Endodermal cell (in vitro differentiated cells): Measurements from ENCODE around the gene BTF3. TPM values are rescaled to one million over a fixed set of nuclear protein-coding genes. Genes with fewer than 3 reads are reported as not detected.
A peak's percentile ranks its signal among the peaks of the same experiment; 100 is the strongest.

Experiments used
- DNase-seq: peaks from one replicate; pipeline ENCODE4 v3.0.0-alpha.2; 2017
- H3K27ac ChIP-seq: 2 replicates; pipeline ENCODE4 v1.5.1; 2013; ENCODE audit warnings: mild to moderate bottlenecking, low read depth, low read length, moderate library complexity
- H3K27me3 ChIP-seq: 2 replicates; pipeline ENCODE4 v1.6.1; 2013; ENCODE audit warnings: mild to moderate bottlenecking, low read length, moderate library complexity; ENCODE audit not compliant: insufficient read depth, control insufficient read depth, poor library complexity, severe bottlenecking
- H3K36me3 ChIP-seq: 2 replicates; pipeline ENCODE4 v1.7.0; 2013; ENCODE audit warnings: mild to moderate bottlenecking, low read length, moderate library complexity; ENCODE audit not compliant: control insufficient read depth, insufficient read depth
- H3K4me1 ChIP-seq: one replicate; pipeline ENCODE4 v1.7.0; 2013; ENCODE audit warnings: low read length; ENCODE audit not compliant: control insufficient read depth, insufficient read depth
- H3K4me3 ChIP-seq: 2 replicates; pipeline ENCODE4 v1.5.1; 2013; ENCODE audit warnings: mild to moderate bottlenecking, low read length, moderate library complexity
- H3K9ac ChIP-seq: 2 replicates; pipeline ENCODE4 v1.6.1; 2013; ENCODE audit warnings: mild to moderate bottlenecking, low read length, moderate library complexity; ENCODE audit not compliant: poor library complexity, severe bottlenecking; ENCODE audit errors: extremely low read depth
- H3K9me3 ChIP-seq: 2 replicates; pipeline ENCODE4 v1.6.1; 2013; ENCODE audit warnings: mild to moderate bottlenecking, low read length, moderate library complexity; ENCODE audit not compliant: control insufficient read depth
- H3K27ac Mint-ChIP-seq: 2 replicates; pipeline ENCODE4 v1.8.0; 2020; ENCODE audit warnings: mixed read lengths
- H3K27me3 Mint-ChIP-seq: 2 replicates; pipeline ENCODE4 v1.8.0; 2021; ENCODE audit warnings: mild to moderate bottlenecking, mixed read lengths; ENCODE audit not compliant: insufficient read depth
- H3K36me3 Mint-ChIP-seq: 2 replicates; pipeline ENCODE4 v1.8.0; 2020; ENCODE audit warnings: low read depth, mixed read lengths
- H3K4me1 Mint-ChIP-seq: 2 replicates; pipeline ENCODE4 v1.8.0; 2020; ENCODE audit warnings: mixed read lengths
- H3K4me3 Mint-ChIP-seq: 2 replicates; pipeline ENCODE4 v1.8.0; 2020; ENCODE audit warnings: mild to moderate bottlenecking, moderate library complexity, mixed read lengths
- H3K9me3 Mint-ChIP-seq: 2 replicates; pipeline ENCODE4 v1.8.0; 2020; ENCODE audit warnings: mild to moderate bottlenecking, mixed read lengths
- WGBS, 2 experiments: methylation state at CpG; one replicate each; pipeline versions ENCODE4 v1.1.5 to v1.1.7; 2013; ENCODE audit warnings: missing lambda C conversion rate in 2 of 2, mixed read lengths in 1 of 2; ENCODE audit not compliant: insufficient coverage in 1 of 2, insufficient read length in 1 of 2; 5-methylcytosine and 5-hydroxymethylcytosine counted together
- total RNA-seq, 2 donors: library from RNA; stranded (reverse); fragmentation: NEBNext Ultra II Directional in 1 of 2; extraction: Animal tissue kit (Norgen Biotek cat#: 25700) in 1 of 2; gene quantifications; 2 replicates in 1 of 2; 3 replicates in 1 of 2; pipeline ENCODE4 v1.2.1, GENCODE V29; 2021
- TF ChIP-seq, protein P1 (sequence below): fragments of 200-600 bp; sonication (generic); conservative IDR thresholded peaks from 2 replicates; pipeline ENCODE4 v1.5.0; 2021; ENCODE audit warnings: antibody characterized with exemption, mild to moderate bottlenecking

The BTF3 gene
- total RNA-seq, 2 donors from 2014 or later, result 671 to 739 TPM

- H3K4me1 Mint-ChIP-seq, result peaks cover 46% of the 10 kb centered on the region
These were observed 2.4 kb upstream of the BTF3 start for GRCh38 chr5:73495772-73496335.

DNA sequence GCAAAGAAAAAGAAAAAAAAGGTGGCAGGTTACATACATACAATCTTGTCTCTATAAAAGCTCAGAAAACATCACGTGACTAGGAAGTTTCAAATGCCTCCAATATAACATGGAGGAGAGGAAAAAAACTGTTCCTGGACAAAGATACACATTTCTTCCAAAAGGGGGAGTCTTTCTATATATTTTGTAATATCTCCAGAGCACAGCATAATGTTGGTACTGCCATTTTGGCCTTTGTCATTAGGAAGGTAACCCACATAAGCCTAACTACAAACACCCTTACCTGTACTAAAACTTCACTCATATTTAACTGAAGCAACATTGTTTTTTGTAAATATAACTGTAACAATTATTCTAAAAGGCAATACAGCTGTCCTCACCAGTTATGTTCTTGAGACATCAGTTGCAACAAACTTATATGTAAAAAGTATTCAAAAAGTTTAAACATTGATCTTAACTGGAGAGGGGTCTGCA is 1.2 kb upstream of the BTF3 start:
- Histone ChIP-seq H3K9ac (no peak overlapping the region), H3K27me3 (no peaks in the 10 kb centered on the region), H3K4me3 (peak overlapping the region; percentile 99), H3K9me3 (no peaks in the 10 kb centered on the region), H3K36me3 (peaks cover 25% of the 10 kb centered on the region), H3K27ac (peak overlapping the region; percentile 7), H3K4me1 (peaks cover 9% of the 10 kb centered on the region)
- Mint-ChIP-seq H3K4me3 (peak overlapping the region; percentile 96), H3K36me3 (peaks cover 24% of the 10 kb centered on the region), H3K4me1 (peaks cover 42% of the 10 kb centered on the region), H3K27ac (peak overlapping the region; percentile 98), H3K9me3 (no peaks in the 10 kb centered on the region), H3K27me3 (peaks cover 12% of the 10 kb centered on the region)
- WGBS, 2 experiments, result 75% methylated on average over 1 of the region's 1 CpG; no CpG with 5 or more reads in 1 of the 2 experiments
- DNase-seq, result no peak
- TF ChIP-seq, protein P1, sequence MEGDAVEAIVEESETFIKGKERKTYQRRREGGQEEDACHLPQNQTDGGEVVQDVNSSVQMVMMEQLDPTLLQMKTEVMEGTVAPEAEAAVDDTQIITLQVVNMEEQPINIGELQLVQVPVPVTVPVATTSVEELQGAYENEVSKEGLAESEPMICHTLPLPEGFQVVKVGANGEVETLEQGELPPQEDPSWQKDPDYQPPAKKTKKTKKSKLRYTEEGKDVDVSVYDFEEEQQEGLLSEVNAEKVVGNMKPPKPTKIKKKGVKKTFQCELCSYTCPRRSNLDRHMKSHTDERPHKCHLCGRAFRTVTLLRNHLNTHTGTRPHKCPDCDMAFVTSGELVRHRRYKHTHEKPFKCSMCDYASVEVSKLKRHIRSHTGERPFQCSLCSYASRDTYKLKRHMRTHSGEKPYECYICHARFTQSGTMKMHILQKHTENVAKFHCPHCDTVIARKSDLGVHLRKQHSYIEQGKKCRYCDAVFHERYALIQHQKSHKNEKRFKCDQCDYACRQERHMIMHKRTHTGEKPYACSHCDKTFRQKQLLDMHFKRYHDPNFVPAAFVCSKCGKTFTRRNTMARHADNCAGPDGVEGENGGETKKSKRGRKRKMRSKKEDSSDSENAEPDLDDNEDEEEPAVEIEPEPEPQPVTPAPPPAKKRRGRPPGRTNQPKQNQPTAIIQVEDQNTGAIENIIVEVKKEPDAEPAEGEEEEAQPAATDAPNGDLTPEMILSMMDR, result peak; percentile 59

More at GRCh38 chr5:73495772-73496335, 2.4 kb upstream of the BTF3 start:
- 81 to 87% methylated on average over 3 to 4 of the region's 4 CpGs for WGBS, 2 experiments
- H3K4me3 Mint-ChIP-seq, result peak overlapping the region; percentile 29
- H3K9me3 ChIP-seq, result no peaks in the 10 kb centered on the region
- no peaks in the 10 kb centered on the region for H3K9me3 Mint-ChIP-seq
- no peak overlapping the region for H3K27ac ChIP-seq
- no peak overlapping the region for H3K4me3 ChIP-seq
- DNase-seq, result no peak
- peaks cover 12% of the 10 kb centered on the region for H3K27me3 Mint-ChIP-seq
- H3K27me3 ChIP-seq, result no peaks in the 10 kb centered on the region
- H3K36me3 Mint-ChIP-seq, result peaks cover 15% of the 10 kb centered on the region
- H3K4me1 ChIP-seq, result peaks cover 9% of the 10 kb centered on the region
- H3K36me3 ChIP-seq, result peaks cover 13% of the 10 kb centered on the region
- TF ChIP-seq, protein P1, result no peak
- H3K9ac ChIP-seq, result no peak overlapping the region
- no peak overlapping the region for H3K27ac Mint-ChIP-seq

DNA sequence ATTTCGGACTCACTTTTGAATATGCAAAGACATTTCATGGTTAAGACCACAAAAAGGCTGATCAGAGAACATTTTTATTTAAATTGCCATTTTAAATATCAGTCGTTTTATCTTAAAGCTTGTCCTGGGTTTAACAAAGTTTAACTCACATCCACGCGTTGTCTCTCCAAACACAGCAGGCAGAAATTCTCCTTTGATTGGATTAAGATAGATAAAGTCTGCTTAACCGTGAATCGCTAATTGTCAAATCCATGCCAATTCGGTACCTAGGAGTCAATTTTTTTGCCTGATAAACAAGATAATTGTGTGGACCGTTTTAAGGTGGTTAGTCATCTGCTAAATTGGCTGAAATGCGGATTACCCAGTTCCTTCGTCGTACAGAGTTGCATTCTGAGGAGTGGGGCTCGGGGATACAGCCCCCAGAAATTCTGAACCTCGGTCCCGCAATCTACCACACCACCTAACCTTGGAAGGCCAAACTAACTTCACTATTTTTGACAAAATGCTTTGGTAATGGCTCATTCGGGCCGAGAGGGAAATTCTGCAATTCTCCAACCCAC is 665 bp upstream of the BTF3 start:
- peaks cover 30% of the 10 kb centered on the region for H3K36me3 ChIP-seq
- no peaks in the 10 kb centered on the region for H3K9me3 ChIP-seq
- H3K27ac ChIP-seq, result peak overlapping the region; percentile 82
- WGBS, 2 experiments, result 14 to 40% methylated on average over 7 to 16 of the region's 16 CpGs
- H3K36me3 Mint-ChIP-seq, result peaks cover 29% of the 10 kb centered on the region
- no peaks in the 10 kb centered on the region for H3K9me3 Mint-ChIP-seq
- TF ChIP-seq, protein P1, result no peak
- H3K27me3 Mint-ChIP-seq, result peaks cover 10% of the 10 kb centered on the region
- H3K4me1 ChIP-seq, result peaks cover 9% of the 10 kb centered on the region
- H3K4me3 Mint-ChIP-seq, result peak overlapping the region; percentile 96
- DNase-seq, result no peak
- no peaks in the 10 kb centered on the region for H3K27me3 ChIP-seq
- peaks cover 44% of the 10 kb centered on the region for H3K4me1 Mint-ChIP-seq
- peak overlapping the region; percentile 94 for H3K9ac ChIP-seq
- peak overlapping the region; percentile 99 for H3K4me3 ChIP-seq
- peak overlapping the region; percentile 98 for H3K27ac Mint-ChIP-seq
